Activated CD8-positive, alpha-beta memory T cell treated with anti-CD3 and anti-CD28 coated beads, Interleukin-2, amount 50 U/mL, for 24 hours (primary cell): Measurements from ENCODE around the gene PDHX.
"Not testable (repeated sequence)": the region's sequence is repeated elsewhere in the genome, so short reads cannot be mapped to it uniquely, and the experiment has no call there.

Source experiments
- DNase-seq: peaks from one replicate; pipeline ENCODE4 v3.0.0-alpha.2; 2020; ENCODE audit errors: extremely low read depth

Gene PDHX

GRCh38 chr11:35015621-35016387 is 99.4 kb downstream of the PDHX start:
- no peak for DNase-seq

- no peak for DNase-seq
These were observed 100.5 kb downstream of the PDHX start for GRCh38 chr11:35016916-35017315.

GRCh38 chr11:35017528-35018342 is 101.3 kb downstream of the PDHX start:
- DNase-seq: no peak

GRCh38 chr11:35021589-35021988 is 105.2 kb downstream of the PDHX start:
- no peak for DNase-seq

GRCh38 chr11:35023940-35024339 is 107.5 kb downstream of the PDHX start:
- not testable (repeated sequence) for DNase-seq

- not testable (repeated sequence) for DNase-seq
These were observed 111.6 kb downstream of the PDHX start for GRCh38 chr11:35028007-35028406.

GRCh38 chr11:35029979-35030682 is 113.7 kb downstream of the PDHX start:
- DNase-seq: no peak

- no peak for DNase-seq
These were observed 114.3 kb downstream of the PDHX start for GRCh38 chr11:35030716-35031213.

- DNase-seq: no peak
These were observed 114.9 kb downstream of the PDHX start for GRCh38 chr11:35031346-35031745.

- DNase-seq: no peak
These were observed 115.4 kb downstream of the PDHX start for GRCh38 chr11:35031867-35032266.

GRCh38 chr11:35033011-35033410 is 116.6 kb downstream of the PDHX start:
- no peak for DNase-seq

GRCh38 chr11:35034401-35034800 is 118.0 kb downstream of the PDHX start:
- DNase-seq: no peak

- DNase-seq: no peak
These were observed 119.5 kb downstream of the PDHX start for GRCh38 chr11:35035894-35036408.

- no peak for DNase-seq
These were observed 120.2 kb downstream of the PDHX start for GRCh38 chr11:35036639-35037038.

- no peak for DNase-seq
These were observed 122.0 kb downstream of the PDHX start for GRCh38 chr11:35038211-35038928.

- no peak for DNase-seq
These were observed 122.7 kb downstream of the PDHX start for GRCh38 chr11:35039076-35039475.

GRCh38 chr11:35040221-35040942 is 124.0 kb downstream of the PDHX start:
- peak; percentile 33 for DNase-seq

- no peak for DNase-seq
These were observed 124.7 kb downstream of the PDHX start for GRCh38 chr11:35041070-35041554.

GRCh38 chr11:35042224-35042623 is 125.8 kb downstream of the PDHX start:
- DNase-seq: no peak

GRCh38 chr11:35042913-35043312 is 126.5 kb downstream of the PDHX start:
- no peak for DNase-seq
